Naive thymus-derived CD8-positive, alpha-beta T cell (primary cell): Measurements from ENCODE around the gene KBTBD6. TPM values are rescaled to one million over a fixed set of nuclear protein-coding genes. Genes with fewer than 3 reads are reported as not detected.

Source experiments
- microRNA-seq: library from miRNA; unstranded; fragments of <30 nt; microRNA quantifications from one replicate; pipeline ENCODE4 v1.2.0, GENCODE V29; 2022; ENCODE audit warnings: borderline microRNAs expressed
- polyA plus RNA-seq, 3 donors: library from polyadenylated mRNA; unstranded; fragments of 300-500 nt; fragmentation: Illumina TruSeq; gene quantifications; one replicate each; pipeline ENCODE4 v1.2.3, GENCODE V29; 2021
- total RNA-seq, 8 experiments: library from RNA in 2 of 8; stranded (reverse) in 2 of 8; gene quantifications; one replicate each; pipeline ENCODE4 v1.2.3 and lab custom pipeline; 2021 to 2026

KBTBD6 gene
- total and polyA plus RNA-seq, 5 experiments from 2014 or later, result 2.3 to 5.7 (median 4.9) TPM

Small RNA genes within 50 kb of the gene (microRNA-seq; reads per million reads assigned to microRNA genes)
- not detected for gene MIR3168

Other genes with a start within 250 kb of the KBTBD6 start
- 100 to 1,000 TPM; 184 to 200 TPM for gene ELF1, start 113.5 kb downstream of the KBTBD6 start, total RNA-seq
- 100 to 1,000 TPM; 127 to 155 (median 130) TPM for gene ELF1, start 113.5 kb downstream of the KBTBD6 start, polyA plus RNA-seq
- gene WBP4, start 71.3 kb downstream of the KBTBD6 start, total RNA-seq, result 1 to 10 TPM; 8.8 to 9.0 TPM
- gene WBP4, start 71.3 kb downstream of the KBTBD6 start, polyA plus RNA-seq, result 1 to 10 TPM; 3.7 to 4.9 (median 3.9) TPM
- gene KBTBD7, start 61.8 kb upstream of the KBTBD6 start, total RNA-seq, result 1 to 10 TPM; 6.4 to 6.8 TPM
- gene KBTBD7, start 61.8 kb upstream of the KBTBD6 start, polyA plus RNA-seq, result 1 to 10 TPM; 4.6 to 7.5 (median 5.0) TPM
- gene MTRF1, start 130.8 kb upstream of the KBTBD6 start, total RNA-seq, result 10 to 100 TPM; 44.2 to 45.9 TPM
- 10 to 100 TPM; 13.8 to 24.3 (median 19.7) TPM for gene MTRF1, start 130.8 kb upstream of the KBTBD6 start, polyA plus RNA-seq
- gene NAA16, start 178.5 kb upstream of the KBTBD6 start, total RNA-seq, result 10 to 100 TPM; 85.1 to 95.5 TPM
- gene NAA16, start 178.5 kb upstream of the KBTBD6 start, polyA plus RNA-seq, result 10 to 100 TPM; 22.6 to 43.3 (median 26.5) TPM